ENCODE data around the gene ZNF691. TPM values are rescaled to one million over a fixed set of nuclear protein-coding genes. Genes with fewer than 3 reads are reported as not detected.

Gene ZNF691
- total and polyA plus RNA-seq, 4 donors, result 6.6 to 14.5 (median 8.3) TPM

DNA sequence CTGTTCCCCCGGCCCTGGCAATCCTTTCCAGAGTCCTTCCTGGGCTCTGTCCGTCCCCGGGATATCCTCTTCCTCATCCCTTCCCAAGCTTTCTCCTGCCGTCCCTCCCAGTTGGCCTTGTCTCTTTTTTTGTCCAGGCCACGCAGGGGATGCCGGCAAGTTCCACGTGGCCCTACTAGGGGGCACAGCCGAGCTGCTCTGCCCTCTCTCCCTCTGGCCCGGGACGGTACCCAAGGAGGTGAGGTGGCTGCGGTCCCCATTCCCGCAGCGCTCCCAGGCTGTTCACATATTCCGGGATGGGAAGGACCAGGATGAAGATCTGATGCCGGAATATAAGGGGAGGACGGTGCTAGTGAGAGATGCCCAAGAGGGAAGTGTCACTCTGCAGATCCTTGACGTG lies 15.8 kb upstream of the ZNF691 start:
- ATAC-seq (ENCODE audit: insufficient read depth, low FRiP score) (no peak), DNase-seq (no peak)
- Histone ChIP-seq H3K9me3 (ENCODE audit: control insufficient read depth in 4 of 4, insufficient read depth in 3 of 4, low read length in 3 of 4) (no peaks in the 10 kb centered on the region), H3K27me3 (ENCODE audit: control insufficient read depth in 3 of 3, insufficient read depth in 3 of 3, low read length in 2 of 3) (no peaks in the 10 kb centered on the region), H3K36me3 (ENCODE audit: control insufficient read depth in 4 of 4, insufficient read depth in 4 of 4, low read length in 4 of 4) (peaks cover 0 to 9% (median 2%) of the 10 kb centered on the region in 4 donors), H3K4me1 (ENCODE audit: control insufficient read depth in 5 of 5, insufficient read depth in 5 of 5, low read length in 5 of 5) (no peaks in the 10 kb centered on the region), H3K4me3 (no peak overlapping the region), H3K9ac (ENCODE audit: insufficient read depth in 1 of 2, low read length in 2 of 2) (no peak overlapping the region), H3K27ac (ENCODE audit: low read depth in 1 of 2, low read length in 1 of 2) (no peak overlapping the region)
- TF ChIP-seq, protein P1, sequence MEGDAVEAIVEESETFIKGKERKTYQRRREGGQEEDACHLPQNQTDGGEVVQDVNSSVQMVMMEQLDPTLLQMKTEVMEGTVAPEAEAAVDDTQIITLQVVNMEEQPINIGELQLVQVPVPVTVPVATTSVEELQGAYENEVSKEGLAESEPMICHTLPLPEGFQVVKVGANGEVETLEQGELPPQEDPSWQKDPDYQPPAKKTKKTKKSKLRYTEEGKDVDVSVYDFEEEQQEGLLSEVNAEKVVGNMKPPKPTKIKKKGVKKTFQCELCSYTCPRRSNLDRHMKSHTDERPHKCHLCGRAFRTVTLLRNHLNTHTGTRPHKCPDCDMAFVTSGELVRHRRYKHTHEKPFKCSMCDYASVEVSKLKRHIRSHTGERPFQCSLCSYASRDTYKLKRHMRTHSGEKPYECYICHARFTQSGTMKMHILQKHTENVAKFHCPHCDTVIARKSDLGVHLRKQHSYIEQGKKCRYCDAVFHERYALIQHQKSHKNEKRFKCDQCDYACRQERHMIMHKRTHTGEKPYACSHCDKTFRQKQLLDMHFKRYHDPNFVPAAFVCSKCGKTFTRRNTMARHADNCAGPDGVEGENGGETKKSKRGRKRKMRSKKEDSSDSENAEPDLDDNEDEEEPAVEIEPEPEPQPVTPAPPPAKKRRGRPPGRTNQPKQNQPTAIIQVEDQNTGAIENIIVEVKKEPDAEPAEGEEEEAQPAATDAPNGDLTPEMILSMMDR (IDR thresholded peaks at IDR 0.05; ENCODE audit: control extremely low read depth, extremely low read depth), result no peak
- WGBS, 2 donors, result 91 to 93% methylated on average over 17 of the region's 17 CpGs

DNA sequence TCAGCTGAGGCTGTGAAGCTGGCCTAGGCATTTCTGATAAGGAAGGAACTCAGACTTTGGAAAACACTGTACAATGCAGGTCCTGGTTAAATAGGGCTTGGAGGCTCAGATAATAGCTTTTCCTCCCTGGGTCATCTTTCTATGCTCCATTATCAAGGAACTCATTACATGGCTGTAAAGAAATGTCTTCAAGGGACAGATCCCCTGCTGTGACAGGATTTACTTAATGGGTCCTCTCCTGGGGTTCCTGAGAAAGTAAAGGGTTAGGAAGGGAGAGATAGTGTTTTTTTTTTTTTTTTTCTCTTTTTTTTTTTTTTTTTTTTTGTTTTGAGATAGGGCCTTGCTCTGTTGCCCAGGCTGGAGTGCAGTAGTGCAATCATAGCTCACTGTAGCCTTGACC lies 15.1 kb upstream of the ZNF691 start:
- no peaks in the 10 kb centered on the region for H3K27me3 ChIP-seq (ENCODE audit: control insufficient read depth in 3 of 3, insufficient read depth in 3 of 3, low read length in 2 of 3)
- H3K4me1 ChIP-seq (ENCODE audit: control insufficient read depth in 5 of 5, insufficient read depth in 5 of 5, low read length in 5 of 5), result no peaks in the 10 kb centered on the region
- H3K9ac ChIP-seq (ENCODE audit: insufficient read depth in 1 of 2, low read length in 2 of 2), result no peak overlapping the region
- H3K36me3 ChIP-seq (ENCODE audit: control insufficient read depth in 4 of 4, insufficient read depth in 4 of 4, low read length in 4 of 4), result peaks cover 0 to 9% (median 2%) of the 10 kb centered on the region in 4 donors
- TF ChIP-seq, protein P1 (IDR thresholded peaks at IDR 0.05; ENCODE audit: control extremely low read depth, extremely low read depth), result no peak
- no peak for DNase-seq
- ATAC-seq (ENCODE audit: insufficient read depth, low FRiP score), result no peak
- no peak overlapping the region for H3K4me3 ChIP-seq
- H3K9me3 ChIP-seq (ENCODE audit: control insufficient read depth in 4 of 4, insufficient read depth in 3 of 4, low read length in 3 of 4), result no peaks in the 10 kb centered on the region
- H3K27ac ChIP-seq (ENCODE audit: low read depth in 1 of 2, low read length in 1 of 2), result no peak overlapping the region

DNA sequence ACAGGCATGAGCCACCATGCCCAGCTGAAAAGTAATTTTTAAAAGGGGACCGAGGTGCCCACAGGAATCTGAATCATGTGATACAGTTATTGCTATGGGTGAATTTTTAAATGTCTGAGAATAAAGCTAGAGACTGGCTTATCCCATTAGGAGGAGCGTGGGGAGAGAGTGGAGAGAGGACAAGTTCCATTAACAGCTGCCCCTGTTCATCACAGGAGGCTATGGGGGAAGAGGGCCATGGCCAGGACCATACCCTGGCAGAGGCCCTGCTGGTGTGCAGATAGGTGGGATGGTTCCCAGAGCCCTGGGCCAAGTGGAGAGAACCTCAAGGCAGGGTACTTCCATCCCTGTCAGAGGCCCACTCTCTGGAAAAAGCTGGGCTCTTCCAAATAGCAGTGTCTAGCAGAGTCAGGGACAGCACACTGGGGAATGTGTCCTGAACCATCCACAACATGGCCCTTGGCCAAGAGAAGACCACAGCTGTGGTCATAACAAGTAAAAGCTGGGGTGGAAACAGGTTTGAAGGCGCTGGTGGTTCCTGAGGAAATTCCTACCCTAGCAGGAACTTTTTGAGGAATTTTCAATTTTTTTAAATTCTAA lies 13.7 kb upstream of the ZNF691 start:
- 95 to 97% methylated on average over 3 of the region's 3 CpGs for WGBS, 2 donors
- DNase-seq (no peak), ATAC-seq (ENCODE audit: insufficient read depth, low FRiP score) (no peak)
- no peak overlapping the region for H3K9ac ChIP-seq (ENCODE audit: insufficient read depth in 1 of 2, low read length in 2 of 2)
- H3K4me1 ChIP-seq (ENCODE audit: control insufficient read depth in 5 of 5, insufficient read depth in 5 of 5, low read length in 5 of 5), result no peaks in the 10 kb centered on the region
- H3K4me3 ChIP-seq, result no peak overlapping the region
- no peaks in the 10 kb centered on the region for H3K27me3 ChIP-seq (ENCODE audit: control insufficient read depth in 3 of 3, insufficient read depth in 3 of 3, low read length in 2 of 3)
- H3K9me3 ChIP-seq (ENCODE audit: control insufficient read depth in 4 of 4, insufficient read depth in 3 of 4, low read length in 3 of 4), result no peaks in the 10 kb centered on the region
- no peak overlapping the region for H3K27ac ChIP-seq (ENCODE audit: low read depth in 1 of 2, low read length in 1 of 2)
- TF ChIP-seq, protein P1 (IDR thresholded peaks at IDR 0.05; ENCODE audit: control extremely low read depth, extremely low read depth), result no peak
- peaks cover 0 to 9% (median 2%) of the 10 kb centered on the region in 4 donors for H3K36me3 ChIP-seq (ENCODE audit: control insufficient read depth in 4 of 4, insufficient read depth in 4 of 4, low read length in 4 of 4)

DNA sequence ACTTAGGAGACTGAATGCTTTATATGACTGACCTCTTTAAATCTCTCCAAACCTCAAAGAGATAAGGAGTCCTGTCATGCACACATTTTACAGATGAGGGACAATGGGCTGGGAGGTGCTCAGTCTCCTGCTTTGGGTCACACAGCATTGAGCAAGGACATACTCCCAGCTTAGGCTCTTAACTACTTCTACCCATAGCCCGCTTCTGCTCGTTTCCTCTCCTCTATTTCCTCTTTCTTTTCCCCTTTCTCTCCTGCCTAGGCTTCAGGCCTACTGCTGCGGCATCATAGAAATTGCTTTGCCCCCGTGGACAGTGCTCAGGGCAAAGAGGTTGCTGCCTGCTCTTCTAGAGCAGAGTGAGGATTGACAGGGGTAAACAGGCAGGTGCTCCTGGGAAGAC lies 12.4 kb upstream of the ZNF691 start:
- Histone ChIP-seq H3K4me3 (no peak overlapping the region), H3K9me3 (ENCODE audit: control insufficient read depth in 4 of 4, insufficient read depth in 3 of 4, low read length in 3 of 4) (no peaks in the 10 kb centered on the region), H3K9ac (ENCODE audit: insufficient read depth in 1 of 2, low read length in 2 of 2) (no peak overlapping the region), H3K4me1 (ENCODE audit: control insufficient read depth in 5 of 5, insufficient read depth in 5 of 5, low read length in 5 of 5) (no peaks in the 10 kb centered on the region), H3K27ac (ENCODE audit: low read depth in 1 of 2, low read length in 1 of 2) (no peak overlapping the region), H3K27me3 (ENCODE audit: control insufficient read depth in 3 of 3, insufficient read depth in 3 of 3, low read length in 2 of 3) (no peaks in the 10 kb centered on the region), H3K36me3 (ENCODE audit: control insufficient read depth in 4 of 4, insufficient read depth in 4 of 4, low read length in 4 of 4) (peaks cover 0 to 9% (median 2%) of the 10 kb centered on the region in 4 donors)
- 57 to 76% methylated on average over 4 of the region's 4 CpGs for WGBS, 2 donors
- TF ChIP-seq, protein P1 (IDR thresholded peaks at IDR 0.05; ENCODE audit: control extremely low read depth, extremely low read depth), result no peak
- ATAC-seq (ENCODE audit: insufficient read depth, low FRiP score), result no peak
- DNase-seq, result no peak
